ENCODE measurements around the gene PRND. TPM values are rescaled to one million over a fixed set of nuclear protein-coding genes. Genes with fewer than 3 reads are reported as not detected.

PRND gene
- total and polyA plus RNA-seq, 2 of the 13 experiments (the other 11 are each of a cell fraction or from before 2014, with no cell fraction given), result not detected

GRCh38 chr20:4684837-4685413 is 36.8 kb upstream of the PRND start (continued):
- TF ChIP-seq ZNF577 (CRISPR knock-in tag; IDR thresholded peaks at IDR 0.05; ENCODE audit: borderline replicate concordance, low read depth) (no peak), CC2D1A (CRISPR knock-in tag; IDR thresholded peaks at IDR 0.05) (no peak), FOXA1 (IDR thresholded peaks at IDR 0.05) (no peak), FOXA1 (CRISPR knock-in tag; IDR thresholded peaks at IDR 0.05) (peak; percentile 56), ZNF549 (CRISPR knock-in tag; IDR thresholded peaks at IDR 0.05) (no peak), ZNF530 (CRISPR knock-in tag; IDR thresholded peaks at IDR 0.05; ENCODE audit: low read depth) (no peak), NR2C2 (CRISPR knock-in tag; IDR thresholded peaks at IDR 0.05; ENCODE audit: borderline replicate concordance) (no peak; the same call in 1 of the 2 replicates), GZF1 (CRISPR knock-in tag; IDR thresholded peaks at IDR 0.05) (no peak), E2F1 (CRISPR knock-in tag; IDR thresholded peaks at IDR 0.05) (no peak), ZSCAN29 (CRISPR knock-in tag; conservative IDR thresholded peaks at IDR 0.05) (no peak; the same call in 1 of the 2 replicates), HMGXB3 (CRISPR knock-in tag; IDR thresholded peaks at IDR 0.05; ENCODE audit: borderline replicate concordance) (no peak; the same call in 1 of the 2 replicates), CBX1 (IDR thresholded peaks at IDR 0.05; ENCODE audit: low read depth) (no peak), BRCA1 (CRISPR knock-in tag; IDR thresholded peaks at IDR 0.05) (no peak), ZNF615 (CRISPR knock-in tag; IDR thresholded peaks at IDR 0.05; ENCODE audit: borderline replicate concordance) (no peak), MEIS1 (CRISPR knock-in tag; IDR thresholded peaks at IDR 0.05; ENCODE audit: borderline replicate concordance) (no peak), ZNF382 (CRISPR knock-in tag; IDR thresholded peaks at IDR 0.05; ENCODE audit: borderline replicate concordance) (no peak), ZSCAN20 (CRISPR knock-in tag; IDR thresholded peaks at IDR 0.05; ENCODE audit: borderline replicate concordance) (no peak)
- TF ChIP-seq, protein P1, sequence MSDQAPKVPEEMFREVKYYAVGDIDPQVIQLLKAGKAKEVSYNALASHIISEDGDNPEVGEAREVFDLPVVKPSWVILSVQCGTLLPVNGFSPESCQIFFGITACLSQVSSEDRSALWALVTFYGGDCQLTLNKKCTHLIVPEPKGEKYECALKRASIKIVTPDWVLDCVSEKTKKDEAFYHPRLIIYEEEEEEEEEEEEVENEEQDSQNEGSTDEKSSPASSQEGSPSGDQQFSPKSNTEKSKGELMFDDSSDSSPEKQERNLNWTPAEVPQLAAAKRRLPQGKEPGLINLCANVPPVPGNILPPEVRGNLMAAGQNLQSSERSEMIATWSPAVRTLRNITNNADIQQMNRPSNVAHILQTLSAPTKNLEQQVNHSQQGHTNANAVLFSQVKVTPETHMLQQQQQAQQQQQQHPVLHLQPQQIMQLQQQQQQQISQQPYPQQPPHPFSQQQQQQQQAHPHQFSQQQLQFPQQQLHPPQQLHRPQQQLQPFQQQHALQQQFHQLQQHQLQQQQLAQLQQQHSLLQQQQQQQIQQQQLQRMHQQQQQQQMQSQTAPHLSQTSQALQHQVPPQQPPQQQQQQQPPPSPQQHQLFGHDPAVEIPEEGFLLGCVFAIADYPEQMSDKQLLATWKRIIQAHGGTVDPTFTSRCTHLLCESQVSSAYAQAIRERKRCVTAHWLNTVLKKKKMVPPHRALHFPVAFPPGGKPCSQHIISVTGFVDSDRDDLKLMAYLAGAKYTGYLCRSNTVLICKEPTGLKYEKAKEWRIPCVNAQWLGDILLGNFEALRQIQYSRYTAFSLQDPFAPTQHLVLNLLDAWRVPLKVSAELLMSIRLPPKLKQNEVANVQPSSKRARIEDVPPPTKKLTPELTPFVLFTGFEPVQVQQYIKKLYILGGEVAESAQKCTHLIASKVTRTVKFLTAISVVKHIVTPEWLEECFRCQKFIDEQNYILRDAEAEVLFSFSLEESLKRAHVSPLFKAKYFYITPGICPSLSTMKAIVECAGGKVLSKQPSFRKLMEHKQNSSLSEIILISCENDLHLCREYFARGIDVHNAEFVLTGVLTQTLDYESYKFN (CRISPR knock-in tag; conservative IDR thresholded peaks at IDR 0.05), result no peak

Measured in HepG2 (cell line).